Uterus (tissue), 4 donors: ENCODE data around the gene SSR4. TPM values are rescaled to one million over a fixed set of nuclear protein-coding genes. Genes with fewer than 3 reads are reported as not detected.

ENCODE experiments used
- DNase-seq, 2 donors: peaks; one replicate each; pipeline ENCODE4 v3.0.0-alpha.2; 2019 to 2020
- H3K27ac ChIP-seq, 2 donors: fragments of 200-600 bp; sonication (generic); 1 replicate in 1 of 2; 2 replicates in 1 of 2; pipeline ENCODE4 v1.5.1; 2016 to 2018
- H3K27me3 ChIP-seq, 2 donors: fragments of 200-600 bp; sonication (generic); one replicate each; pipeline ENCODE4 v1.5.1; 2018 to 2019; ENCODE audit warnings: control low read depth in 1 of 2
- H3K36me3 ChIP-seq, 2 donors: fragments of 200-600 bp; sonication (generic); one replicate each; pipeline ENCODE4 v1.5.1; 2019; ENCODE audit warnings: control low read depth in 1 of 2
- H3K4me1 ChIP-seq, 2 donors: fragments of 200-600 bp; sonication (generic); one replicate each; pipeline ENCODE4 v1.5.1; 2018 to 2019; ENCODE audit warnings: control low read depth in 1 of 2
- H3K4me3 ChIP-seq, 2 donors: fragments of 200-600 bp; sonication (generic); 1 replicate in 1 of 2; 2 replicates in 1 of 2; pipeline ENCODE4 v1.5.1; 2018 to 2019; ENCODE audit warnings: mild to moderate bottlenecking in 1 of 2
- H3K9me3 ChIP-seq, 2 donors: fragments of 200-600 bp; sonication (generic); one replicate each; pipeline ENCODE4 v1.5.1; 2019; ENCODE audit warnings: control low read depth in 1 of 2
- CTCF ChIP-seq, 4 experiments: fragments of 200-600 bp in 2 of 4; fragments of 450-650 bp in 2 of 4; sonication (generic) in 2 of 4; IDR thresholded peaks; one replicate each; pipeline ENCODE4 v1.5.1; 2016 to 2019; ENCODE audit warnings: antibody characterized with exemption in 4 of 4, mild to moderate bottlenecking in 2 of 4, moderate library complexity in 1 of 4
- POLR2A ChIP-seq, 2 donors: fragments of 450-650 bp; IDR thresholded peaks; one replicate each; pipeline ENCODE4 v1.6.1; 2016; ENCODE audit warnings: antibody characterized with exemption in 2 of 2, mild to moderate bottlenecking in 1 of 2, moderate library complexity in 1 of 2
- intact Hi-C: fragments of 100-400 bp; cut with DNase I; formaldehyde crosslinking; loops from one replicate; pipeline ENCODE4 v1.15.1; 2023; ENCODE audit warnings: low total_unique reads
- total RNA-seq, 4 donors: library from RNA; depleted of rRNA in 3 of 4; stranded (reverse); fragments of >200 nt in 3 of 4; gene quantifications; one replicate each; pipeline versions ENCODE4 v1.1.0 to v1.2.4, GENCODE V29; 2014 to 2023
- donor health status: DM: yes; HTN: yes; CAD: no.

Gene SSR4
- total RNA-seq, 4 donors from 2014 or later: 26.9 to 633 (median 103) TPM

- DNase-seq: no peak
- Histone ChIP-seq H3K9me3 (no peaks in the 10 kb centered on the region), H3K4me1 (no peaks in the 10 kb centered on the region), H3K27ac (no peak overlapping the region), H3K36me3 (no peaks in the 10 kb centered on the region), H3K27me3 (no peaks in the 10 kb centered on the region), H3K4me3 (no peak overlapping the region)
- TF ChIP-seq CTCF (IDR thresholded peaks at IDR 0.05) (no peak), POLR2A (IDR thresholded peaks at IDR 0.05) (no peak)
- intact Hi-C loops: no loop called here
Measured at GRCh38 chrX:153773741-153774575, 20.5 kb upstream of the SSR4 start.

- Histone ChIP-seq H3K27me3 (no peaks in the 10 kb centered on the region), H3K4me1 (no peaks in the 10 kb centered on the region), H3K36me3 (no peaks in the 10 kb centered on the region), H3K4me3 (no peak overlapping the region), H3K27ac (no peak overlapping the region), H3K9me3 (no peaks in the 10 kb centered on the region)
- no peak for DNase-seq
- TF ChIP-seq POLR2A (IDR thresholded peaks at IDR 0.05) (no peak), CTCF (IDR thresholded peaks at IDR 0.05) (no peak)
- intact Hi-C loops: no loop called here
Measured at GRCh38 chrX:153774576-153775292, 19.7 kb upstream of the SSR4 start.

GRCh38 chrX:153775293-153776119 lies 19.0 kb upstream of the SSR4 start:
- H3K9me3 ChIP-seq: no peaks in the 10 kb centered on the region
- H3K27ac ChIP-seq: no peak overlapping the region
- intact Hi-C loops: no loop called here
- no peak overlapping the region for H3K4me3 ChIP-seq
- no peaks in the 10 kb centered on the region for H3K36me3 ChIP-seq
- DNase-seq: no peak
- TF ChIP-seq CTCF (IDR thresholded peaks at IDR 0.05) (no peak), POLR2A (IDR thresholded peaks at IDR 0.05) (no peak)
- H3K4me1 ChIP-seq: peaks cover 0 to under 1% of the 10 kb centered on the region in 2 donors
- no peaks in the 10 kb centered on the region for H3K27me3 ChIP-seq

GRCh38 chrX:153776120-153776599 lies 18.3 kb upstream of the SSR4 start:
- intact Hi-C loops: no loop called here
- Histone ChIP-seq H3K9me3 (no peaks in the 10 kb centered on the region), H3K36me3 (no peaks in the 10 kb centered on the region), H3K4me3 (no peak overlapping the region), H3K4me1 (peaks cover 0 to 3% of the 10 kb centered on the region in 2 donors), H3K27me3 (no peaks in the 10 kb centered on the region), H3K27ac (no peak overlapping the region)
- TF ChIP-seq POLR2A (IDR thresholded peaks at IDR 0.05) (no peak), CTCF (IDR thresholded peaks at IDR 0.05) (no peak)
- DNase-seq: no peak
